ENCODE results near the gene SLC38A10.

SLC38A10 gene

DNA sequence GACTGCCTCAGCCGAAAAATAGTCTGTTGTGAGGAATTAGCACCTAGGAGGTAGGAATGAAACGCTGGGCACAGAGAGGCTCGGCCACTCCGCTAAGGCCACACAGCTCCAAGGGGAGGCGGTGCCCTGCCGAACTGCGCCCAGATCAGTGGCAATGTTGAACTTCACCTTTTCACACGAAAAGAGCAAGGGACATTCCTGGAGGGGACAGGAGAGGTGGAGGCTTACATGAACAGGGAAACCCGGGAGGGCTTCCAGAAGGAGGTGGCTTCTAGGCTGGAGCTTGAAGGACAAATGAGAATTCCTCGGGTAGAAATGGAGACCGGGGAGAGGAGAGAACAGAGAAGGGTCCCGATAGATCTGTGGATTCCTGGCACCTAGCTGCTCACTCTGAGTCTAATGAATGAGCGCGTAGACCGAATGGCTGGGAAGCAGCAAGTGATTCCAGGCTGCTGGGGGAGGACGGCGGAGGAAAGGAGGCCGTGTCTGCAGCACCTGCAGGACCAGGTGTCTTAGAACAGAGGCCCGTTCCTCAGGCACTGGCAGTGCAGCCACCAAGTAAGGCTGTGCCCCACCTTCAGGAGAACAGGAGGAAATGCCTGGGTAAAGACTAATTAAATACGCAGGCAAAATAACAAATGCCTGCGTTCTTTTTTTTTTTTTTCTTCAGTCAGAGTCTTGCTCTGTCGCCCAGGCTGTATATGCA, 722 bp upstream of the SLC38A10 start:
- peak; percentile 14 for DNase-seq

DNA sequence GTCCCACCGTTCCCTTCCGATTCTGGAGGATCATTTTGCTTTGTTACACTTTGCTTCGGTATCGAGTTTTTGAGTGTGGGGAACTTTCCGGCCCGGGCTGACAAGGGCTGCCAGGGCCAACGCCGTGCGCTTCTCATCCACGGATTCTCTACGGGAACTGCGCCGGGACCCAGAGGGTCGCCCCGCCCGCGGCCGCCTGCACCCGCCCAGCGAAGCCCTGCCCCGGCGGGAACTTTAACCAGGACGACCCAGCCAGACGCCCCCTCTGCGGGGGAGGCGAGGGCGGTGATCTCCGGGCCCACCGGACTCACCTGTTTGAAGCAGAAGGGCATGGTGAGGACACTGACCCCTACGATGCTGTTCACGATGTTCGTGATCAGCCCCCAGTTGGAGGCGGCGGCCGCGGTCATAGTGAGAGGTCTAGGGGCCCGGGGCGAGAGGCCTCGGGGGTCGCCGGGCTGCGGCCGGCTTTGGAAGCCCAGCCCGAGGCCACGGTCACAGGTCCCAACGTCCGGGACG, 536 bp downstream of the SLC38A10 start:
- DNase-seq: no peak

DNA sequence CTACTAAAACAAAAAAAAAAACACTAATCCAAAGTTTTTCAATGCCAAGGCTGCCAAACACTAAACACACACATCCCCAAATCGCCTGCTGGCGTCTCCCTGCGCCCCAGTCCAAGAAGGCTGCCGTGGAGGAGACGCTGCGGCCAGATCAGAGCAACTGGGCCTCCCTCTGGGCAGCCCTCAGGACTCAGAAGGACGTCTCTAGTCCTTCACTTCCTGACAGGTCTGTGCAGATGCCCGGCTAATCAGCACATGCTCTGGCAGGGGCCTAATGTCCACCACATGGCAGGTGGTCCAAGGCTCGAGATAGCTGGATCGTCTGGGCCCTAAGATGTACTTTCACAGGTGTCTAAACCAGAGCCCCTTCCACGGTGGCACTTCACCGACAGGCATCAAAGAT, 2.7 kb downstream of the SLC38A10 start:
- no peak for DNase-seq

DNA sequence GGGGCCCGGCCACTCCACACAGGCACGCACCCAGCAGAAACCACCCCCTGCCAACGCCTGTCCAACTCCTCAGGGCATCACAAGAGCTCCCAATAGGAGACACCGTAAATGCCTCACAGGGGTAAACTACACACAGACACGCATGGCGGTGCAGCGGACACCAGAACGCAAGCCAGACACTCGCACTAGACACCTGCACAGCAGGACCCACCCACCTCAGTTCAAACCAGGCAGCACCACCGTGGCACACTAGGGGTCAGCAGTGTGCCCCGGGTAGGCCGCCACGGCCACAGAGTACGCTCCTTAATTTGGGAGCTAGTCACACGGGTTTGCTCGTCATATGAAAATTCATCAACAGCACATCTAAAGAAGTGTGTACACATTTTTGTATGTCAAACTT, 3.4 kb downstream of the SLC38A10 start:
- no peak for DNase-seq

DNA sequence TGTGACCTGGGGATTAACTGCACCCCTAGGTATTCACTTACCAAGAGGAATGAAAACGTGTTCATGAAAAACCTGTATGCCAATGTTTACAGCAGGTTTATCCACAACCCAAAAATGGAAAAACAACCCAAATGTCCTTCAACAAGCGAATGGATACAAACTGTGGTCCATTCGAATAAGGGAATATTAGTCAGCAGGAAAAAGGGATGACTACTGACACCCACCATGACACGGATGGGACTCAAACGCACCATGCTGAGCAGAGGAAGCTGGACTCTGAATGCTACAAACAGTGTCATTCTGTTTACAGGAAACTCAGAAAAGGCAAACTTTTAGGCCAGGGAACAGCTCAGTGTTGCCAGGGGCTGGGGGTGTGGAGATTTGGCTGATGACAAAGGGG, 4.9 kb downstream of the SLC38A10 start:
- DNase-seq: no peak

DNA sequence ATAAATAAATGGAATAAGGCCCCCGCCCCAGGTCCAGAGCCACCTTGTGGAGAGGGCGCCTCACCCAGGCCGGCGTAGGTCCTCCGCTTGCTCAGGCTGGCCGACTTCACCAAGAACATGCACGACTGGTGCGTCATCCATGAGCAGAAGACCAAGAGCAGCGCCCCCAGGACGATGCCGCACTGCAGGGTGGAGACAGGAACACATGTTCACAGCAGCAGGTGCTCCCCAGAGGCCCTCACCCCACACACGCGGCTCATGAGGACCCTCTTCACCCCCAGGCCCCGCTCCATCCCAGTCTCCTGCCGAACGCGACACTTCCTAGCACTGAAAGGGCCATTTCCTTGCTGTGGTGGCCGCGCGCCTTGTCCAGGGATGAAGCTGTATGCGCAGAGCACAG, 5.5 kb downstream of the SLC38A10 start:
- DNase-seq: no peak

DNA sequence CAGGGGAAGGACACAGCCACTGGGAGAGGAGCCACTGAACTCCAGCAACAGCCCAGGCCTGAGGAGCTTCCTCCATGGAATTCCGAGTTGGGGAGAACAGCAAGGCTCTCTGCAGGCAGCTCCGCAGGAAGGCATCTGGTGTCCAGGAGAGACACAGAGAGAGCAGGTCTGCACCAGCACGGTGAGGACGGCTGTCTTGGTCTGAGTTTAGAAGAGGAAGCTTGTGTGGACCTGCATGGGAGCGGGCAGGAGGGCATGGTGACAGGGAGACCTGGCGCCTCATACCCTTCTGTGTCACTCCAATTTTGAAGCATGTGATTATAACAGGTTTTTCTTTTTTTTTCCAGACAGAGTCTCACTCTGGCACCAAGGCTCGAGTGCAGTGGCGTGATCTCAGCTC, 6.4 kb downstream of the SLC38A10 start:
- DNase-seq: no peak

DNA sequence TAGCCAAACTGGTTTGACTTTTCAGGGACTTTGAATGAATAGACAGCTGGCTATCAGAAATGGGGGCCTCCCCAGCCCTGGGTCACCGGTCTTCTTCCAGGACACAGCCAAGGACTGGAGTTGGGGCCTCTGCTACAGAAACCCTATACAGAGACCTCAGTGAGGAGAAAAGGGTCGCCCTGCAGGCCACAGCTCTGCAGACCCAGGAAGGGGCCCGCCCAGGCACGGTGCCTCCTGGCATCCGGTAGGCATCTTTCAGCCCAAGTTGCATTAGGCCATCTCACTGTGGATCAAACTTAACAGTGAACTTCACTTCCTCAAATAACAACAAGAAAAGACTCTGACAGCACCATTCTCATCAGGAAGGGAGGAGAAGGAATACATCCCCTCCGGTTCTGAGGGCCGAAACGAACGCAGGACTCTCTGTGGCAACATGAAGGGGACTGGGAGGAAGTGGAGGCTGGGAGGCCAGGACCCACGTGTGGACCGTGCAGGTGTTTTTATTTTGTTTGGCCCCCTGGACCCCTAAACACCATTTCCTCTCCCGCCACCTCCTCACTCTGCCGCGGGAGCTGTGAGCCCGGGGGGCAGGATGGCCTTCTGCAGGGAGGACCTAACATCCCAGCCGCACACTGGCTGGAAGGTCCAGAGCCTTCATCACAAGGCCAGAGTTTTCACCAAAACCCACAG, 7.2 kb downstream of the SLC38A10 start:
- no peak for DNase-seq

DNA sequence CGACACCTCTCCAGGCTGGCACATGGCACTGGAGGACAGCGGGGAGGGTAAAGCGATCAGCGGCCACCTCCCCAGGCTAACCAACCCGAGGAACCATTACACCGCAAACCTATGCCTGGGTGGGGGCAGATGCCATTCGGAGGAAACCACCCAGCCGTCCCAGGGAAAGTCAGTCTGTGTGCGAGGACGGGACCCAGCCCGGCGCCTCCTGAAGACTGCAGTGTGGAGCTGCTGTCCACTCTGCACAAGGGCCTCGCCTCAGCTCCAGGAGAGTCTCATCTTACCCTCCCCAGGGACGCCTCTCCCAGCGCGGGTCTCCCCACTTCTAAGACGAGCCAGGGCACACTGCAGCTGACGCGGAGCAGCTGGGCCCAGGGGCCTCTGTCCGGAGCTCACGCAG, 8.0 kb downstream of the SLC38A10 start:
- DNase-seq: no peak

DNA sequence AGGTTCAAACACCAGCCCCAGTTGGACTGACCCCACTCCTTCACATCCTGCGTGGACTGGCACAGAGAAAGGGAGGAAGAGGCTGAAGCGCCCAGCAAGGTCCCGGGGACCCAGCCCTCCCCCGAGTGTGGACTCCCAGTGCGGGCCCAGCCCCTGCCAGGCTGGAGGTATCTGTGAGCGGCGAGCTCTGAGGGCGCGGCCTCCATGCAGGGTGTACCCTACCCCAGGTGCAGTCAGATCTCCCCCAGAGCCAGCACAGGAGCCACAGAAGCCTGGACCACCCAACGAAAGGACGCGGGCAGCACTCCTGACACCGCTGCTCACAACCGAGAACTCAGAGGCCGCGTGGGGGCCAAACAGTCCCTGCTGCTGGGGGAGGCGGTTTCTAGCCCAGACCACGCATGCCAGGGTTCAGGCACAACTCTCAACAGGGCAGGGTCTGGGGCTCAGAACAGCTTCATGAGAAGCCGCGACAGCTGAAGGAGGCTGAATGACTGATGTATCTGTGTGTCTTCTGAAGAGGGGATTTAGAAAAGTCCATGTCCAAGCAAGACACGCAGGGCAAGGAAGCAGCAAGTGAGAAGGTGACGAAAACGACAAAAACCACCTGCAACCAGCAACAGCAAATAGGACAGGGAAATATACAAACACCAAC, 8.5 kb downstream of the SLC38A10 start:
- DNase-seq: no peak

DNA sequence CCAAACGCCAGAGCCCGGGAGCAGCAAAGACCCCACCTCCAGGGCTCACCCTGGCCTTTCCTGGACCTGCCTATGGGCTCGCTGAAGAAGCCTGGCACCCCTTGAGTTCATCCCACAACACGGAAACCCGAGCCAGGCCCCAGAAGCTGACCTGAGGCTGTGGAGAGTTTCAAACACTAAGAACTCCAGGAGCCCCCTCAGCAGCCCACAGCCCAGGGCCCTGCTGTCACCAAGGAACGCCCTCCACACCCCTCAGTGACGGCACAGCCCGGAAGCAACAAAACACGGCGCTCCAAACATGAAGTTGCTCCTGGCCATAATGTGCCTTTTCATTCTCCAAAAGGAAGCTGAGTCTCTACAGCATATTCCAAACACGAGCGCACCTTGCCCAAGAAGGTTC, 9.2 kb downstream of the SLC38A10 start:
- no peak for DNase-seq

DNA sequence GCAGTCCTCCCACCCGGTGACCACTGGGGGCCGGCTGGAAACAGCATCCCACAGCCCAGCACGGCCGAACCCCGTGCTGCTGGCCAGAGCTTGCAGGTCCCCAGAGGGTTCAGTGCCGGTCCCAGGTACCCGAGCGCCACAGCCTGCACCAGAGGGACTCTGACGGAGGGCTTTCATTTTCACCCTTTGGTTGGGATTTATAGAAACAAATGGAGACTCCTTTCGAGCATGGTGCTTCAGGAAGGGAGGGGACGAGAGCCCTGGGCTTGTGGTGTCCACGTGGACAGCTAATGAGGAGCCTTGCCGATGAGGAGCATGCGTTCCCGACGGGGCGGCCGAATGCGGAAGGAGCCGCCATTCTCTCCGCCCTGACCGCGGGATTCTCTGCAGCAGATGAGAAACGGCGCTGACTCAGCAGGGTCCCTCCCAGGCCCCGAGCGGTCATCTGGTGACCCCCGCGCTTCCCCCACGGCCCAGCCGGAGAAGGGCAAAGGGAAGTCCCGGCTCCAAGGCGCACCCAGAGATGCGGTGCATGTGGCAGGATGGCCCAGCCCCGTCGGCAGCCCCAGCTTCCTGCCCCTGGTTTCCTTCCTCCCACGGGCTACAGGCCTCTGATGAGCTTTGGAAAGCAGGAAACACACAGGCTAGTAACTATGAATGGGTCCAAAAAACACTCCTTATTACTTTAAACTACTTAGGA, 9.8 kb downstream of the SLC38A10 start:
- no peak for DNase-seq

DNA sequence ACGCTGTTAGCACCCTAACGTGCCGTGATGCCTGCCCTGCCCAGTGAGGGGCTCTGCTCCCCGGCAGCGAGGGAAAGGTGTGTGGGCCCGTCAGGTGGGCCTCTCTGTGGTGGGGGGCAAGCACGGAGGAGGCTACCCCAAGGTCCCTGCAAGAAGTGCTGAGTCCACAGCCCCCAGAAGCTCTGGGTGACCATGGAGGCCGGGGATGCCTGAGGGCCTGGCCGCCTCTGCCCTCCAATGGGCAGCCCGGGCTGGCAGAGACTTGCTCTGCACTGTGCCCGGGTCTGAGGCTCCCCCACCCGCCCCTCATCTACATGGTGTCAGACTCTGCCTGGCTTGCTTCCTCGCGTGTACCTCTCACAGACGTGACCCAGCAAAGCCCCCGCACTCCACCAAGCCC, 12.2 kb downstream of the SLC38A10 start:
- no peak for DNase-seq

DNA sequence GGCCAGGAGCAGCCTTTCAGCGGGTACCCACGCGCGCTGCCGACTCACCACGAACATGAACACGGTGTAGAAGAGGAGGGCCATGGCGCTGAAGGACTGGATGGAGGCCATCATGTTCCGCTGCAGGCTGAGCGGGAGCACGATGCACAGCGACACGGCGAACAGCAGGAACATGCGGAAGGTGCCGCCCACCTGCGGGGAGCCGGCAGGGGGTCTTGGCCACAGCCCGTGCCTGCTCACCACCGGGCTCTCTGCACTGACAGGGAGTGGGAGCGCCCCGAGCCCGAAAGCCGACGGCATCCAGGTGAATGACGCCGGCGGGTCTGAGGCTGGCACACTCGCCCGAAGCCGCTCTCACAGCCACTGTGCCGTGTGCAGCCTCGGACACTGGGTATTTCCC, 13.0 kb downstream of the SLC38A10 start:
- DNase-seq: no peak

DNA sequence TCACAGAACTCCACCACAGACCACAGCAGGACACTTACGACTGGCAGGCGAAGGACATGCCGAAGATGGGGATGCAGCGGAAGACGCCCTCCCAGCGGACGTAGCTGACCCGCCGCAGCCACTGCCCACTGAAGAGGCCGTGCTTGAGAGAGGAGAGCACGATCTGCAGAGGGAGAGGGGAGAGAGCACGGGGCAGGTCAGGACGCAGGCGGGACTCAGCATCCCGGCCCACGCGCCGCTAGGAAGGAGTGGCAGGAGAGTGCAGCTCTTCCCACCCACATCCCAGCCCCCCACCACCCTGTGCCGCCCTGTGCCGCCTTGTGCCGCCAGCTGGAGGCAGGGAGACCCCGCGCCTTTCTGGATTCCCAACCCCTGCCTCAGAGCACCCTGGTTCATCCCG, 14.5 kb downstream of the SLC38A10 start:
- DNase-seq: no peak

DNA sequence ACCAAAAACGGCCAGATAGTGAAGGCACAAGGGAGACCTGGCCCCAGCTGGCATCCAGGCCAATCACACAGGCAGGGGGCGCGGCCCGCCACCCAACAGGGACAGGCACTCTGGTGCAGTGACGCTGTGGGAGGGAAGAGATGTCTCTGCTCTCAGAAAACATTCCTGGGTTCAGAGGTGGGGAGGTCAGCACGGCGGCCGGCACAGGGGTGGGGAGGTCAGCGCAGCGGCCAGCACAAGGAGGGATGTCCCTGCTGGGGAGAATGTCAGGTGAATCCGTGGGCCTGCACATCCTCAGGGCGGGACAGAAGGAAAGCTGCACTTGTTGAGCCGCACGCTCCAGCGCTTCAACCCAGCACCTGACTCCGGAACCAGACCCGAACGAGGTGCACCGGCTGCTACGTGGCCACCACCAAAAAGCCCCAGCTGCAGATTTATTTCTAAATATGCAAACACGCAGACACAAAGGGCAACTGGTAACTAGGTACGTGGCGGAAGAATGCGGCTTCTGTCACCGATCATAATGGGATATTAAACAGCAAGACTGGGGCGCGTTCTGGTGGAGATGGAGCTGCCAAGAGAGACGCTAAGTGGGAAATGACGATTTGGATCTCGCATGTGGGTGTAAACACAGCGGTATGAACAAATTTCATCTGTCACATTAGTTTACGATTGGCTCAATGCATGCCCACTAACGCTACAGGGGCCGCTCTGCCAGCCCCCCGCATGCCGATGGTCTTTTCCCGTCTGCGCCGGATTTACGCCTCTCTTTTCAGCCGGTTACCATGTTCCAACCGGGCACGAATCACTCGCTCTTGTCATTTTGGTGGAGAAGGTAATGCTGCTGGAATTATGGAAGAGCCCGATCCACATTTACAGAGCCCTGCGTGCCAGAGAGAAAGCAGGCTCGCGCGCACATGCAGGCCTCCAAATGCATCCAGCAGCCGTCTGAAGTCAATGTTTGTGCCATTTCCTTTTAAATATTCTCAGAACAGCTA, 15.5 kb downstream of the SLC38A10 start:
- DNase-seq: no peak

DNA sequence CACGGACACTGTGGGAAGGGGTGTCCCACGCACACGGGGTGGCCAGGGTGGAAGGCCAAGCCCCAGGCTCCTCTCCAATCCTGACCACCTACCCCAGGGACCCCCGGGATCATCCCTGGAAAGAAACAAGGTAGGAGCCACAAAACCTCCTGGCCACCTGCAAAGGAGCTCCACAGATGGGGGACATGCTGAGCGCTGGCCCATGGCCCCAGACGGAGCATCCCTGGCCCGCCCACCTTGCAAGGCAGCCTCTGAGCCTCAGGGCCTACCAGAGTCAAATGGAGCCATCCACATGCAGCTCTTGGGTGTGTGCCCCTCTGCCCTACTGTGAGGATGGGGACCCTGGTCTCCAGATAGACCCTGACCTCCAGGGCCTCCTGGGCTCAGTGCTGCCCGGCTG, 16.3 kb downstream of the SLC38A10 start:
- no peak for DNase-seq

DNA sequence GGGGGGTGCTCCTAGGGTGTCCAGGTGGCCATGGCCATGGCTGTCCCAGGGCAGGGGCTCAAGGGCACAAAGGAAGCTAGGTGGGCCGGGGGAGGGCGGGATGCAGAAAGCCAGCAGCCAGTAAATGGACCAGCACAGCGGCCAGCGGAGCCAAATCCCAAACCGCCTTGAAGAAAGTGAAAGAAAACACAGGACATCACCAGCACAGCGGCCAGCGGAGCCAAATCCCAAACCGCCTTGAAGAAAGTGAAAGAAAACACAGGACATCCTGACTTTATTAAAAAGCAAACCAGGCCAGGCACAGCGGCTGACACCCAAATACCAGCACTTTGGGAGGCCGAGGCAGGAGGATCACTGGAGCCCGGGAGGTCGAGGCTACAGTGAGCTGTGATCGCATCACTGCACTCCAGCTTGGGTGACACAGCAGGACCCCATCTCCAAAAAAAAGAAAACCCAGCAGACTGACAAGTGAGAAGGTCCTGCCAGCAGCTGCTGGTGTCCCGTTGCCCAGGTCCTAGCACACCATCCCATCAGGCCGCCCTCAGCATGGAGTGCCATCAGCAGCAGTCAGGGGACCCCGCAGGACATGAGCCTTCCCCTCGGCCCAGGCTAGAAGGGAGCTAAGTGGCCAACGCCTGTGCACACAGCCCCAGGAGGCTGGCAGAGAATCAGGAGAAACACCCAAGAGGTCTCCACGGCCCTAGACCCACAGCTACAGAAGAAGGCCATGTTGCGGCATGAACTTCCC, 17.0 kb downstream of the SLC38A10 start:
- DNase-seq: no peak

DNA sequence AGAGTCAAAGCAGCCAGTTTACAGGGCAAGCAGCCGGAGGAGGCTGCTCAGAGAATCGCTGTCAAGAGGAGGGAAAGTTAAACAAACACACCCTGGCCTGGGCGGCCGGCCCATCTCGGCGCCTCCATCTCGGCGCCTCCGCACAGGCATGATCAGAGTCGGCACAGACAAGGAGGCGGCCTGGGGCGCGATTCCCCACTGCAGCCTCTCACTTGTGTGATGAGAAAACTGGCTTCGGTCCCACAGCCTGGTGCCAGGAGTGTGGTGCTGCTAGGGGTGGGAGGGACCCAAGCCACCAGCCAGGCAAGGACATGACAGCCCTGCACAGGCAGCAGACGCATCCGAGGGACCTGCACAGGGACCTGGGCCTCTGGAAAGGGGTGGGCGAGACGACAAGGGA, 17.7 kb downstream of the SLC38A10 start:
- DNase-seq: peak; percentile 77

DNA sequence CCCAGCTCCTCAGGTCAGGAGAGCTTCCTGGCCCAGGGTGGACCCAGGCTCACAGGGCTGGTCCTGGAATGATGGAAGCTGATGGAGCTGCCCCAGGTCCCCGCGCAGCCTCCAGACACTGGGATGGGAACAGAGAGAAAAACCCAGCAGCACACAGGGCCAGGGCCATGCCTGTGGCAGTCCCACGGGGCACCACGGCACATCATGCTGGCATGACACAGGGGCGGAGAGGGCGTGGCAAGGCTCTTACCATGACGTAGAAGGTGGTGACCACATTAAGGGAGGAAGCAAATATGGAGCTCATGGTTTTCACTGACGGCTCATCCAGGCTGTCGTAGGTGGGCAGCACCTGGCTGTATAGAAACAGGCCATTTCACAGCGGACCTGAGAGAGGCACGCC, 18.3 kb downstream of the SLC38A10 start:
- DNase-seq: no peak

DNA sequence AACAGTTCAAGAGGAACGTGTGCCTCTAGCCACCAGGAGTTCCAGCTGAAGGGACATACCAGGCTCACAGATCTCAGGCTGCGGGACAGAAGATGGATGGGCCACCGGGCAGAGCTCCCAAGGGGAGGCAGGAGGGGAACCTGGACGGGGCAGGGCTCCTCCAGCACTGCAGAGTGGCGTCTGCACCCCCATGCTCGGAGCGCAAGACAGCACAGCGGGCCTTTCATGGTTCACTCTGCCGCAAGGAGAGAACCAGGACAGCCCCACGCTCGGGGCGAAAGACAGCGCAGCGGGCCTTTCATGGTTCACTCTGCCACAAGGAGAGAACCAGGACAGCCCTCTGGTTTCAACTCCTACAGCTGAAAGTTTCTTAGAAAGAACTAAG, 20.6 kb downstream of the SLC38A10 start:
- no peak for DNase-seq
